Gastrocnemius medialis (tissue), 4 donors: Measurements from ENCODE around the gene HTR2A. TPM values are rescaled to one million over a fixed set of nuclear protein-coding genes. Genes with fewer than 3 reads are reported as not detected.

ENCODE experiments used
- ATAC-seq, 2 donors: fragments of 150-250 bp; one replicate each; pipeline ENCODE4 v1.9.1; 2016
- DNase-seq, 2 donors: peaks; one replicate each; pipeline ENCODE4 v3.0.0-alpha.2; 2019
- H3K27ac ChIP-seq, 4 donors: fragments of 200-600 bp; sonication (generic); 1 replicate in 1 of 4; 2 replicates in 3 of 4; pipeline ENCODE4 v1.5.1; 2016 to 2018; ENCODE audit warnings: mild to moderate bottlenecking in 2 of 4, moderate library complexity in 1 of 4
- H3K27me3 ChIP-seq, 3 donors: fragments of 200-600 bp; sonication (generic) in 2 of 3; 1 replicate in 1 of 3; 2 replicates in 2 of 3; pipeline versions ENCODE4 v1.5.1 to v1.6.0; 2016 to 2019; ENCODE audit warnings: mild to moderate bottlenecking in 1 of 3, moderate library complexity in 1 of 3
- H3K36me3 ChIP-seq, 2 donors: fragments of 200-600 bp; sonication (generic) in 1 of 2; one replicate each; pipeline ENCODE4 v1.5.1; 2017 to 2018
- H3K4me1 ChIP-seq, 2 donors: fragments of 200-600 bp; sonication (generic) in 1 of 2; one replicate each; pipeline ENCODE4 v1.5.1; 2016 to 2017; ENCODE audit warnings: mild to moderate bottlenecking in 2 of 2
- H3K4me3 ChIP-seq, 4 donors: fragments of 200-600 bp; sonication (generic) in 3 of 4; 1 replicate in 1 of 4; 2 replicates in 3 of 4; pipeline ENCODE4 v1.5.1; 2016 to 2019; ENCODE audit warnings: mild to moderate bottlenecking in 2 of 4
- H3K9me3 ChIP-seq, 3 donors: fragments of 200-600 bp; sonication (generic) in 2 of 3; 1 replicate in 1 of 3; 2 replicates in 2 of 3; pipeline ENCODE4 v1.5.1; 2016 to 2019
- POLR2A ChIP-seq, 2 donors: fragments of 450-650 bp; IDR thresholded peaks; one replicate each; pipeline ENCODE4 v1.6.1; 2017; ENCODE audit warnings: antibody characterized with exemption in 2 of 2, mild to moderate bottlenecking in 2 of 2, moderate library complexity in 2 of 2
- in situ Hi-C, 4 donors: fragments of 200-750 bp; cut with MboI; loops; one replicate each; pipeline versions ENCODE4 v1.15.0 to v1.8.0; 2017; ENCODE audit warnings: low sequenced_read_pairs in 4 of 4
- intact Hi-C: fragments of 100-400 bp; cut with DNase I; formaldehyde crosslinking; loops from one replicate; pipeline ENCODE4 v1.15.1; 2023; ENCODE audit warnings: low total_unique reads
- total RNA-seq, 4 donors: library from RNA; depleted of rRNA; stranded (reverse); fragments of >200 nt; gene quantifications; one replicate each; pipeline versions ENCODE4 v1.1.0 to v1.2.3, GENCODE V29; 2016
- TF ChIP-seq, protein P1 (sequence below), 5 experiments: fragments of 450-650 bp in 3 of 5; fragments of 200-600 bp in 2 of 5; sonication (generic) in 2 of 5; IDR thresholded peaks in 4 of 5; conservative IDR thresholded peaks in 1 of 5; 1 replicate in 4 of 5; 2 replicates in 1 of 5; pipeline ENCODE4 v1.5.1; 2016 to 2019; ENCODE audit warnings: antibody characterized with exemption in 5 of 5, mild to moderate bottlenecking in 3 of 5, moderate library complexity in 3 of 5

Gene HTR2A
- total RNA-seq, 4 donors from 2014 or later = 0.55 TPM; not detected in 3

DNA sequence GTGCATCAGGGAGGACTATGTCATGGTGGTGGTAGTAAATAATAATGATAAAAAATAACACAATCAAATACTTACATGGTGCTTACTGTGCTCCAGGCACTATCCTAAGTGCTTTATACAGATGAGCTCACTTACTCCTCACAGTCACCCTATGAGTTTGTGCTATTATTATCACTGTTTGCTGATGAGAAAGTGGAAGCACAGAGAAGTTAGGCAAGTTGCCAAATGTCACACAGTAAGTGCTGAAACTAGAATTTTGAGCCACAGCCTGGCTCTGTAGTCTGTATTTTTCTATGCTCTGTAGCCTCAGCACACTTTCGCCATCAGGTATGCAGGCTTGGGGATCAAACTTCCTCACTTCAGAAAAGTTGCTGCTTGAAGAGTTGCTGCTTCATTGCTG lies 46.6 kb downstream of the HTR2A start:
- H3K4me3 ChIP-seq = no peak overlapping the region
- H3K27ac ChIP-seq = no peak overlapping the region
- TF ChIP-seq, protein P1, sequence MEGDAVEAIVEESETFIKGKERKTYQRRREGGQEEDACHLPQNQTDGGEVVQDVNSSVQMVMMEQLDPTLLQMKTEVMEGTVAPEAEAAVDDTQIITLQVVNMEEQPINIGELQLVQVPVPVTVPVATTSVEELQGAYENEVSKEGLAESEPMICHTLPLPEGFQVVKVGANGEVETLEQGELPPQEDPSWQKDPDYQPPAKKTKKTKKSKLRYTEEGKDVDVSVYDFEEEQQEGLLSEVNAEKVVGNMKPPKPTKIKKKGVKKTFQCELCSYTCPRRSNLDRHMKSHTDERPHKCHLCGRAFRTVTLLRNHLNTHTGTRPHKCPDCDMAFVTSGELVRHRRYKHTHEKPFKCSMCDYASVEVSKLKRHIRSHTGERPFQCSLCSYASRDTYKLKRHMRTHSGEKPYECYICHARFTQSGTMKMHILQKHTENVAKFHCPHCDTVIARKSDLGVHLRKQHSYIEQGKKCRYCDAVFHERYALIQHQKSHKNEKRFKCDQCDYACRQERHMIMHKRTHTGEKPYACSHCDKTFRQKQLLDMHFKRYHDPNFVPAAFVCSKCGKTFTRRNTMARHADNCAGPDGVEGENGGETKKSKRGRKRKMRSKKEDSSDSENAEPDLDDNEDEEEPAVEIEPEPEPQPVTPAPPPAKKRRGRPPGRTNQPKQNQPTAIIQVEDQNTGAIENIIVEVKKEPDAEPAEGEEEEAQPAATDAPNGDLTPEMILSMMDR (IDR thresholded peaks at IDR 0.05 in 4 of 5, conservative IDR thresholded peaks at IDR 0.05 in 1 of 5) = no peak
- no peak for TF ChIP-seq POLR2A (IDR thresholded peaks at IDR 0.05)
- no peak for DNase-seq
- no peak for ATAC-seq
- in situ Hi-C loops = no loop called here
- no peaks in the 10 kb centered on the region for H3K27me3 ChIP-seq
- H3K36me3 ChIP-seq = no peaks in the 10 kb centered on the region
- H3K9me3 ChIP-seq = no peaks in the 10 kb centered on the region
- peaks cover 3 to 6% of the 10 kb centered on the region in 2 donors for H3K4me1 ChIP-seq
- intact Hi-C loops = no loop called here

DNA sequence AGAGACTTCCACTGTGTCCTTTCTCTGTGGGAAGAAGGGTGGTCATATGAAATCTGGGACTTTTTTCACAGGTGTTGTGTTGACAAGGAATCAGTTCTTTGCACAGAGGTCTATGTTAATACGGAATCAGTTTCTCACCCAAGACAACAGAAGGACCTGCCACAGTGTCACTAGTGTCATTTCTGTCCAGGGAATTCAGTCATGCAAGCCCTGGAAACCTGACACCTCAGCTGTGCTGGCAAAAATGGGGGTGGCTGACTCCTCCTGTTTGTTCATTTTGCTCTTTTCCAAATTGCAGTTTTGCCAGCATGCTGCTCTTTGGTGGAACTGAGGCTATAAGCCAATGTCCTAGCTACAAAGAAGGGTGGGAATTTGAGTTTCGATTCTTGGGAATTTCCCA lies 50.1 kb downstream of the HTR2A start:
- no peaks in the 10 kb centered on the region for H3K27me3 ChIP-seq
- in situ Hi-C loops = loop anchor here in 1 of 4 donors (25.0 kb wide), 1 partner anchor 916 kb away; no protein-coding TSS in a partner anchor
- no peak overlapping the region for H3K4me3 ChIP-seq
- H3K36me3 ChIP-seq = no peaks in the 10 kb centered on the region
- H3K4me1 ChIP-seq = peaks cover 3 to 6% of the 10 kb centered on the region in 2 donors
- H3K9me3 ChIP-seq = no peaks in the 10 kb centered on the region
- TF ChIP-seq, protein P1 (IDR thresholded peaks at IDR 0.05 in 4 of 5, conservative IDR thresholded peaks at IDR 0.05 in 1 of 5) = no peak
- no peak for TF ChIP-seq POLR2A (IDR thresholded peaks at IDR 0.05)
- no peak for ATAC-seq
- DNase-seq = no peak
- intact Hi-C loops = no loop called here
- H3K27ac ChIP-seq = no peak overlapping the region

DNA sequence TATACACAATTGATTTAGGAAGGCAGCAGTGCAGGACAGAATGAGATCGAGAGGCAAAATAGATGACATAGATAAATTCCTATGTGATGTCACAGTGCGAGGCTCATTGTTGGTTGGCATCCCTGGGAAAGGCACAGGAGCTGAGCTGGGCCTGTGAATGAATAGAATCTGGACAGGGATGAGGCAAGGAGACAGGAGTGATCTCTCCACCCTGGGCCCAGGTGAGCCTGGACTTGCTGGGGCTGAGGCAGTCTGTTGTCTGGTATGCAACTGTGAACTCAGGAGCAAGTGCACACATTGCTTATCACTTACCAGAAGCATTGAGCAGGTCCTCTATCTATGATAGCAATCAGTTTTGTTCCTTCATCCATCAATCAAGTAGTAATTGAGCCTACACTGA lies 51.7 kb downstream of the HTR2A start:
- intact Hi-C loops = no loop called here
- Histone ChIP-seq H3K9me3 (no peaks in the 10 kb centered on the region), H3K4me3 (no peak overlapping the region), H3K27me3 (no peaks in the 10 kb centered on the region), H3K36me3 (no peaks in the 10 kb centered on the region), H3K4me1 (peaks cover 3 to 6% of the 10 kb centered on the region in 2 donors), H3K27ac (no peak overlapping the region)
- TF ChIP-seq, protein P1 (IDR thresholded peaks at IDR 0.05 in 4 of 5, conservative IDR thresholded peaks at IDR 0.05 in 1 of 5) = no peak
- no peak for TF ChIP-seq POLR2A (IDR thresholded peaks at IDR 0.05)
- ATAC-seq = no peak
- in situ Hi-C loops = loop anchor here in 1 of 4 donors (25.0 kb wide), 1 partner anchor 917 kb away; no protein-coding TSS in a partner anchor
- no peak for DNase-seq

DNA sequence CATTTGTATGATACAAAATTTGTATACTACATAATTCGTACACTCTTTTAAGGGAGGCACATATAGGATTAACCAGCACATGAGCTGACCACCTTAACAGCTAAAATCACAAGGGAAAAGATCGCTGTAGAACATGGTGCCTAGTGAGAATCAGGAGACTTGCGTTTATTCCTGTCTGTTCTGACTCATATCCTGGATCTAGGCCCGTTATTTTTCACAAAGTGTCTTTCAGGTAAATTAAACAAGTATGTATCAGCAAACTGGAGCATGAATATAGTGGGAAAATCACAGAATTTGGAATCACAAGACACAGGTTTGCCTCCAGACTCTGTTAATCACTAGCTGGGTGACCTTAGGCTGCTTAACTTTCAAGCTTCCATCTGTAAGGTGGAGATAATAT lies 52.4 kb downstream of the HTR2A start:
- in situ Hi-C loops = loop anchor here in 1 of 4 donors (25.0 kb wide), 1 partner anchor 918 kb away; no protein-coding TSS in a partner anchor
- H3K4me1 ChIP-seq = peaks cover 3 to 6% of the 10 kb centered on the region in 2 donors
- DNase-seq = no peak
- H3K27me3 ChIP-seq = no peaks in the 10 kb centered on the region
- no peaks in the 10 kb centered on the region for H3K36me3 ChIP-seq
- H3K9me3 ChIP-seq = no peaks in the 10 kb centered on the region
- no peak for ATAC-seq
- no peak for TF ChIP-seq POLR2A (IDR thresholded peaks at IDR 0.05)
- TF ChIP-seq, protein P1 (IDR thresholded peaks at IDR 0.05 in 4 of 5, conservative IDR thresholded peaks at IDR 0.05 in 1 of 5) = no peak
- H3K4me3 ChIP-seq = no peak overlapping the region
- intact Hi-C loops = no loop called here
- no peak overlapping the region for H3K27ac ChIP-seq

DNA sequence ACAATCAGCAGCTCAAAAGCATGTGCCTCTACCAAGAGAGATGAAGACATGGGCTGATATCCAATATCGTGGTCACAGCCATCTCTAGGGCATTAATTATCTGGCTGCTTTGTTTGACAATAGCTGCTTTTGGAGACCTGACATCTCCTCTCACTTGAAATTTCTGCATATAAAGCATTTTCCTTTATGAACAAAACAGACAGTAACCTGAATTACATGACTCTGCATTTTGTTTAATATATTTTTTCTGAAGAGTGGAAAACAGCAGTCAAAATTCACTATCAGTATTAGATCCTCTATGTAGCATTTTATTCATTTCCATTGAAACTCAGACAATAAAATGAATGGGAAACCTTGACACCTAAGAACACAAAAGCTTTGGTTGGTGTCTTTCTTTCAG lies 57.5 kb downstream of the HTR2A start:
- DNase-seq = no peak
- Histone ChIP-seq H3K36me3 (no peaks in the 10 kb centered on the region), H3K4me1 (no peaks in the 10 kb centered on the region), H3K27ac (no peak overlapping the region), H3K4me3 (no peak overlapping the region), H3K9me3 (no peaks in the 10 kb centered on the region), H3K27me3 (no peaks in the 10 kb centered on the region)
- intact Hi-C loops = no loop called here
- no peak for ATAC-seq
- TF ChIP-seq, protein P1 (IDR thresholded peaks at IDR 0.05 in 4 of 5, conservative IDR thresholded peaks at IDR 0.05 in 1 of 5) = no peak
- no peak for TF ChIP-seq POLR2A (IDR thresholded peaks at IDR 0.05)
- in situ Hi-C loops = loop anchor here in 2 of 4 donors (10.0 to 25.0 kb wide), 2 partner anchors 923 to 935 kb away; no protein-coding TSS in a partner anchor
